ENCODE results near the gene MAPKAP1.

MAPKAP1 gene

GRCh38 chr9:125744616-125745015 is 37.6 kb upstream of the MAPKAP1 start:
- ATAC-seq: peak; percentile 40
- TF ChIP-seq ISL1 (CRISPR knock-in tag; IDR thresholded peaks at IDR 0.05) (peak; percentile 57), GLIS3 (CRISPR knock-in tag; IDR thresholded peaks at IDR 0.05) (no peak)

- TF ChIP-seq ESRRG (CRISPR knock-in tag; IDR thresholded peaks at IDR 0.05) (no peak), POU6F1 (CRISPR knock-in tag; IDR thresholded peaks at IDR 0.05; ENCODE audit: borderline replicate concordance, low read depth) (no peak), PATZ1 (CRISPR knock-in tag; IDR thresholded peaks at IDR 0.05; ENCODE audit: borderline replicate concordance) (no peak), RARB (CRISPR knock-in tag; IDR thresholded peaks at IDR 0.05) (no peak), ZNF8 (CRISPR knock-in tag; IDR thresholded peaks at IDR 0.05) (no peak), ZFP3 (CRISPR knock-in tag; IDR thresholded peaks at IDR 0.05) (no peak), GLIS3 (CRISPR knock-in tag; IDR thresholded peaks at IDR 0.05) (no peak), ISL1 (CRISPR knock-in tag; IDR thresholded peaks at IDR 0.05) (no peak)
- no peak for ATAC-seq
Measured at GRCh38 chr9:125743682-125744428, 36.8 kb upstream of the MAPKAP1 start.

- TF ChIP-seq ARNTL (CRISPR knock-in tag; IDR thresholded peaks at IDR 0.05; ENCODE audit: borderline replicate concordance, low read depth) (no peak), ZFP3 (CRISPR knock-in tag; IDR thresholded peaks at IDR 0.05) (no peak), PPARA (CRISPR knock-in tag; IDR thresholded peaks at IDR 0.05; ENCODE audit: borderline replicate concordance) (no peak), TOX (CRISPR knock-in tag; IDR thresholded peaks at IDR 0.05; ENCODE audit: borderline replicate concordance) (no peak), POU6F1 (CRISPR knock-in tag; IDR thresholded peaks at IDR 0.05; ENCODE audit: borderline replicate concordance, low read depth) (no peak), ZNF565 (CRISPR knock-in tag; conservative IDR thresholded peaks at IDR 0.05; ENCODE audit: low read depth) (no peak), ZNF70 (CRISPR knock-in tag; IDR thresholded peaks at IDR 0.05) (no peak), TSHZ2 (CRISPR knock-in tag; IDR thresholded peaks at IDR 0.05) (no peak), ESRRG (CRISPR knock-in tag; IDR thresholded peaks at IDR 0.05) (no peak), CREB5 (CRISPR knock-in tag; IDR thresholded peaks at IDR 0.05; ENCODE audit: low read depth) (no peak), CSRNP3 (CRISPR knock-in tag; IDR thresholded peaks at IDR 0.05) (no peak), ISL1 (CRISPR knock-in tag; IDR thresholded peaks at IDR 0.05) (no peak), ZFP30 (CRISPR knock-in tag; IDR thresholded peaks at IDR 0.05) (no peak), SNAI2 (CRISPR knock-in tag; IDR thresholded peaks at IDR 0.05) (no peak), PATZ1 (CRISPR knock-in tag; IDR thresholded peaks at IDR 0.05; ENCODE audit: borderline replicate concordance) (no peak), ZC3H10 (CRISPR knock-in tag; IDR thresholded peaks at IDR 0.05) (no peak)
- no peak for ATAC-seq
Measured at GRCh38 chr9:125742657-125743056, 35.6 kb upstream of the MAPKAP1 start.
